DND-41 (cell line): Measurements from ENCODE around the gene TGM2.

Experiments used
- ATAC-seq: fragments of 200-7000 bp; cut with Tn5 transposase; 3 replicates; pipeline ENCODE4 v1.9.1; 2021; ENCODE audit warnings: low read depth; ENCODE audit not compliant: insufficient read depth
- DNase-seq: peaks from one replicate; pipeline ENCODE4 v3.0.0-alpha.2; 2020
- H2AFZ ChIP-seq: 2 replicates; pipeline ENCODE4 v1.6.0; 2012; ENCODE audit warnings: low read depth, low read length
- H3K27ac ChIP-seq: 2 replicates; pipeline ENCODE4 v1.5.1; 2012; ENCODE audit warnings: low read length, inconsistent platforms
- H3K27me3 ChIP-seq: fragments of 200-600 bp; sonication (generic); 2 replicates; pipeline ENCODE4 v1.6.0; 2012; ENCODE audit warnings: low read length, mild to moderate bottlenecking, inconsistent platforms; ENCODE audit not compliant: insufficient read depth, poor library complexity
- H3K36me3 ChIP-seq: 2 replicates; pipeline ENCODE4 v1.5.1; 2012; ENCODE audit warnings: low read length, inconsistent platforms; ENCODE audit not compliant: insufficient read depth
- H3K4me1 ChIP-seq: 2 replicates; pipeline ENCODE4 v1.5.1; 2012; ENCODE audit warnings: mild to moderate bottlenecking, low read length; ENCODE audit not compliant: insufficient read depth
- H3K4me2 ChIP-seq: 2 replicates; pipeline ENCODE4 v1.6.0; 2012; ENCODE audit warnings: mild to moderate bottlenecking, moderate library complexity, low read length, inconsistent platforms; ENCODE audit not compliant: insufficient read depth
- H3K4me3 ChIP-seq, 2 experiments: fragments of 200-600 bp in 1 of 2; shearing (Covaris generic) in 1 of 2; 2 replicates each; pipeline ENCODE4 v1.5.1; 2012 to 2016; ENCODE audit warnings: inconsistent platforms in 2 of 2, low read length in 2 of 2, mild to moderate bottlenecking in 2 of 2, low read depth in 1 of 2, moderate library complexity in 1 of 2
- H3K79me2 ChIP-seq: 2 replicates; pipeline ENCODE4 v1.6.0; 2012; ENCODE audit warnings: low read length, inconsistent platforms; ENCODE audit not compliant: insufficient read depth
- H3K9ac ChIP-seq: 2 replicates; pipeline ENCODE4 v1.6.0; 2012; ENCODE audit warnings: low read depth, mild to moderate bottlenecking, inconsistent platforms, low read length, moderate library complexity
- H3K9me3 ChIP-seq: 2 replicates; pipeline ENCODE4 v1.5.1; 2012; ENCODE audit warnings: low read length, moderate library complexity, mild to moderate bottlenecking, inconsistent platforms; ENCODE audit not compliant: insufficient read depth, severe bottlenecking
- H4K20me1 ChIP-seq: 2 replicates; pipeline ENCODE4 v1.6.0; 2012; ENCODE audit warnings: low read length; ENCODE audit not compliant: insufficient read depth
- CTCF ChIP-seq: IDR thresholded peaks from 2 replicates; pipeline ENCODE4 v1.5.1; 2012; ENCODE audit warnings: borderline replicate concordance, low read length, moderate library complexity, mild to moderate bottlenecking; ENCODE audit not compliant: poor library complexity, severe bottlenecking; ENCODE audit errors: extremely low read depth
- EZH2 ChIP-seq: IDR thresholded peaks from 3 replicates; pipeline ENCODE4 v1.6.1; 2012; ENCODE audit warnings: borderline replicate concordance, low read depth, mild to moderate bottlenecking, moderate library complexity, low read length, inconsistent platforms; ENCODE audit not compliant: severe bottlenecking

TGM2 gene

DNA sequence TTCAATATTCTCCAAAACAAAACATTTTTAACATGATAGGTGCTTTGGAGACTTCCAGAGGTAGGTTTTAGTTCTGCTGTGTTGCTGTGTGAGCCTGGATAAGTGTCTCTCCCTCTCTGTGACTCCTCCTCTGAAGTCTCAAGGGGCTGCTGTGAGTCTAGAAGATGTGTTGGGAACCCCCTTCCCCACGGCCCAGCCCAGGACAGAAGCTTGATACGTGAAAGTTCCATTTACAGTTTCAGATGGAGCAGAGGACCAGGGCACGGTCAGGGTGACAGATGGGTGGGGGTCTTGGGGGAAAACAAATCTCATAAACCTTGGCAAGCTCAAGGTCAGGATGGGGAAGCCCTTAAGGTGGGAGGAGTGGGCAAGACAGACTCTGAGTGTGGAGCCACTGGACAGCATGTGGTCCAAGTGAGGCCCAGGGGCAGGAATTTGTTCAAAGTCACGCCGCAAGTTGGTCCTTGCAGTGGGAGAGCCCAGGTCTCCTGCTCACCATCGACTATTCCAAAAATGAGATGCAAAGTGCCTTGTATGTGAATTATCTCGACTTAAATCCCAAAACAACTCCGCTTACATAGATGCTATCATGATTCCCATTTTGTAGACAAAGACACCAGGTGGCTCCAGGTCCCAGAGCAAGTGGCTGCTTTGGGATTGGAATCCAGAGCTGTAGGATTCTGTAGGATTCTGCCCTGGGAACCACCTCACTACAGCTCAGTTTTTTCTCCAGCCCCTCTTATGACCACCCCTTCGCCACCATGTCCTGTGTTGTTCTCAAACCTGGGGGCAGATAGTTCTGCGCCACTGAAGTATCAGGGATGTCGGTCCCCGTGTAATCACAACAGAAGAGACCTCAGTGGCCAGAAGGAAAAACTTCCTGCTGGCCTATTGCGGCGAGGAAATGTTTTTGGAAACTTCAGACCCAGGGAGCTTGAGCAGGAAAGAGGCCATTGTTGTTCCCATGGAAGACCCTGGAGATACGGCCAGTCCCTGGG, 1.9 kb downstream of the TGM2 start:
- no peak overlapping the region for H3K9ac ChIP-seq
- H3K79me2 ChIP-seq: no peaks in the 10 kb centered on the region
- H3K4me2 ChIP-seq: no peak overlapping the region

GRCh38 chr20:38162149-38162548, 2.9 kb downstream of the TGM2 start:
- H3K4me1 ChIP-seq: no peaks in the 10 kb centered on the region
- no peak overlapping the region for H2AFZ ChIP-seq
- no peaks in the 10 kb centered on the region for H3K36me3 ChIP-seq
- H3K27me3 ChIP-seq: peaks cover 5% of the 10 kb centered on the region
- H3K4me2 ChIP-seq: no peak overlapping the region
- H3K9ac ChIP-seq: no peak overlapping the region
- H3K79me2 ChIP-seq: no peaks in the 10 kb centered on the region
- ATAC-seq: no peak
- no peak overlapping the region for H3K27ac ChIP-seq
- DNase-seq: no peak
- no peaks in the 10 kb centered on the region for H3K9me3 ChIP-seq
- peaks cover 5% of the 10 kb centered on the region for H4K20me1 ChIP-seq
- no peak overlapping the region for H3K4me3 ChIP-seq
- TF ChIP-seq EZH2 (no peak), CTCF (no peak)

More for the DNA sequence above, 1.9 kb downstream of the TGM2 start:
- ATAC-seq (no peak), DNase-seq (no peak)
- H2AFZ ChIP-seq: no peak overlapping the region
- H3K27ac ChIP-seq: no peak overlapping the region
- no peaks in the 10 kb centered on the region for H3K9me3 ChIP-seq
- H4K20me1 ChIP-seq: peaks cover 5% of the 10 kb centered on the region
- peaks cover 5% of the 10 kb centered on the region for H3K27me3 ChIP-seq
- H3K4me3 ChIP-seq: no peak overlapping the region
- H3K4me1 ChIP-seq: no peaks in the 10 kb centered on the region
- no peak for TF ChIP-seq CTCF
- TF ChIP-seq EZH2: no peak
- no peaks in the 10 kb centered on the region for H3K36me3 ChIP-seq

DNA sequence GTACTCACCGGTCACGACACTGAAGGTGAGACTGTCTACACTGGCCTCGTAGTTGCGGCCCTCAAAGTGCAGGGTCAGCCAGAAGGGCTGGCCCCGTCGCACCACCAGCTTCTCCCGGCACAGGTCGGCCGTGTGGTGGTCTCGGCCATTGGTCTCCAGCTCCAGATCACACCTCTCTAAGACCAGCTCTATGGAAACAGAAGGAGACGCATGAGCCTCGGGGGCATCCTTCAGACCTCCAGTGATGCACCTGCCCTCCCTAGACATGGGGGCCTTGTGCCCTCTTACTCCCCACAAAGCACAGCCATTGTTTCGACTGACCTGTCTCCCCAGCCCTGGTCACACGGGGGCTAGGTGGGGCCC, 3.7 kb downstream of the TGM2 start:
- Histone ChIP-seq H4K20me1 (peaks cover 5% of the 10 kb centered on the region), H3K27ac (no peak overlapping the region), H3K27me3 (peaks cover 2% of the 10 kb centered on the region), H3K4me1 (no peaks in the 10 kb centered on the region), H3K9ac (no peak overlapping the region), H3K79me2 (no peaks in the 10 kb centered on the region), H3K4me2 (no peak overlapping the region), H2AFZ (no peak overlapping the region), H3K36me3 (no peaks in the 10 kb centered on the region), H3K9me3 (no peaks in the 10 kb centered on the region), H3K4me3 (no peak overlapping the region)
- ATAC-seq (no peak), DNase-seq (no peak)
- TF ChIP-seq EZH2 (no peak), CTCF (no peak)
